Measurements from ENCODE around the gene GGTA1. TPM values are rescaled to one million over a fixed set of nuclear protein-coding genes. Genes with fewer than 3 reads are reported as not detected.

The GGTA1 gene
- total RNA-seq, 1 donor from 2014 or later: not detected

DNA sequence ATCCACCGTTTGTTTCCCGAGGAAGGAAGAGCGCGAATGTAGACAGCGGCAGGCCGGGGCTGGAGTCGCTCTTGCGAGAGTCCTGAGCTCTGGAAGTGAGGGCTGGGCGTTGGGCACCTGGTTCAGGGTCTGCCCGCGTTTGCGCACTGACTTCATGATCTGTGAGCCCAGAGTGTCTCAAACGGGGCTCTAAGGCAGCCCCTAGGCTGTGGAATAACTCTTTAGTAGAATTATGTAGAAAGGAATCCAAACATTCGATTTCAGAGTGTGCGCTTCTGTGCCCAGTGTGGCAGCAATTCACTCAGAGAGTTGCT, 478 bp upstream of the GGTA1 start:
- TF ChIP-seq, protein P1, sequence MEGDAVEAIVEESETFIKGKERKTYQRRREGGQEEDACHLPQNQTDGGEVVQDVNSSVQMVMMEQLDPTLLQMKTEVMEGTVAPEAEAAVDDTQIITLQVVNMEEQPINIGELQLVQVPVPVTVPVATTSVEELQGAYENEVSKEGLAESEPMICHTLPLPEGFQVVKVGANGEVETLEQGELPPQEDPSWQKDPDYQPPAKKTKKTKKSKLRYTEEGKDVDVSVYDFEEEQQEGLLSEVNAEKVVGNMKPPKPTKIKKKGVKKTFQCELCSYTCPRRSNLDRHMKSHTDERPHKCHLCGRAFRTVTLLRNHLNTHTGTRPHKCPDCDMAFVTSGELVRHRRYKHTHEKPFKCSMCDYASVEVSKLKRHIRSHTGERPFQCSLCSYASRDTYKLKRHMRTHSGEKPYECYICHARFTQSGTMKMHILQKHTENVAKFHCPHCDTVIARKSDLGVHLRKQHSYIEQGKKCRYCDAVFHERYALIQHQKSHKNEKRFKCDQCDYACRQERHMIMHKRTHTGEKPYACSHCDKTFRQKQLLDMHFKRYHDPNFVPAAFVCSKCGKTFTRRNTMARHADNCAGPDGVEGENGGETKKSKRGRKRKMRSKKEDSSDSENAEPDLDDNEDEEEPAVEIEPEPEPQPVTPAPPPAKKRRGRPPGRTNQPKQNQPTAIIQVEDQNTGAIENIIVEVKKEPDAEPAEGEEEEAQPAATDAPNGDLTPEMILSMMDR (conservative IDR thresholded peaks at IDR 0.05; ENCODE audit: low read depth, low read length): no peak
- DNase-seq (ENCODE audit: low read depth): no peak
- peak overlapping the region; percentile 43 for H3K4me3 ChIP-seq (ENCODE audit: low read depth, low read length)

DNA sequence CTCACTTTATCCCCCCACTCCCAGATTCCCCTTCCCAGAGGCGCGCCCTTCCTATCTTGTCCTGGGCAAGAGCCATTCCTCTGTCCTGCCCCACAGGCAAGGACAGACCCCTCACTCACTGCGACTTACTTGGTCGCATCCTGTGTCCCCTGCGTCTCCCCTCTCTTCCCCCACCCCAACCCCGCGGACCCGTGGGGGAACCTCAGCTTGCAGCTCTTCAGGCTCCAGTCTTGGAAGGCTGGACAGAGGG, 542 bp downstream of the GGTA1 start:
- DNase-seq (ENCODE audit: low read depth): no peak
- TF ChIP-seq, protein P1 (conservative IDR thresholded peaks at IDR 0.05; ENCODE audit: low read depth, low read length): no peak
- H3K4me3 ChIP-seq (ENCODE audit: low read depth, low read length): peak overlapping the region; percentile 43

DNA sequence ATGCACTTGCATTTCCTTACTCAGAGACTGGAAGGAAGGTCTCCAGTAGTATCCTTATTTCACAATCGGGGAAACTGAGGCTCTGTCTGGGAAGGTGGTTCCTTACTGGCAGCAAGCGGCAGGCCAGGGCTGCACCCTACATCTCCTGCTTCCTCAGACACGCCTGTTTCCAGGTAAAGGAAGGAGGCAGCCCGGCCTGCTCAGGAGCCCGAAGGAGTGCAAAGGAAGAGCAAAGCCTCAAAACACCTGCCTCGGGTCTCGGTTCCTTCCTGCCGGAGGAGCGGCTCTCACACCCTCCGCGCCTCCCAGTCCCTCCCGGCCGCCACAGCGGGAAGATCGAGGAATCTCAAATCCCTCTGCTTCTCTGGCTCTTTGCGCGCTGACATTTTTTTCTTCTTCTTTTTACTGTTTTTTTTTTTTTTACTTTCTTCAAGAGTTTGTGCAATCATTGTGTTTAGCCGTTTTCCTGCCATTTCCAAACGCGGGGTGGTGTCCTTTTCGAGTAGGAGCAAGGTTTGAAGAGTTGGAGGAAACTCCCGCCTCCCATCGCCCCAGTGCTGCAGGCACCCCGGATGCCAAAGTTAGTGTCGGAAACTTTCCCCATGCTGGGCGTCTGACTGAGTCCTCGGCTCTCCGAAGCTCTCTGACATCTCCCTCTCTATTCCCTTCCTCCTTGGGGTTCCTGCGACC, 1.0 kb downstream of the GGTA1 start:
- TF ChIP-seq, protein P1 (conservative IDR thresholded peaks at IDR 0.05; ENCODE audit: low read depth, low read length): peak; percentile 4
- peak overlapping the region; percentile 43 for H3K4me3 ChIP-seq (ENCODE audit: low read depth, low read length)
- DNase-seq (ENCODE audit: low read depth): no peak

DNA sequence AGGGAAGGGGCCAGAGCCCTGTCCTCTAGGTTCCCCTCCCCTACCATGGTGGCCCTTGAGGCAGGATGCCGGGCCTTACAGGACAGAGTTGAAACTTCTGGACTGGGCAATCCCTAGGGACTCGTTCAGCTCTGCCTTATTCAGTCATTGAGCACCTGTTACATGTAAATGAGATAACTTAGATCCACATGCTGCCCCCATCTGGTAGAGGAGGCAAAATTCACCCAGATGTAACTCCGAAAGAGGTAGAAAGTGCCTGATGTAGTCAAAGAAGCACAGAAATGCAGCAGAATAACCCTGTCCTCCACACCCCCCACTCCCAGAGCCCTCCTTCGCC, 1.5 kb downstream of the GGTA1 start:
- peak; percentile 39 for DNase-seq (ENCODE audit: low read depth)
- peak overlapping the region; percentile 30 for H3K4me3 ChIP-seq (ENCODE audit: low read depth, low read length)
- TF ChIP-seq, protein P1 (conservative IDR thresholded peaks at IDR 0.05; ENCODE audit: low read depth, low read length): peak; percentile 76

DNA sequence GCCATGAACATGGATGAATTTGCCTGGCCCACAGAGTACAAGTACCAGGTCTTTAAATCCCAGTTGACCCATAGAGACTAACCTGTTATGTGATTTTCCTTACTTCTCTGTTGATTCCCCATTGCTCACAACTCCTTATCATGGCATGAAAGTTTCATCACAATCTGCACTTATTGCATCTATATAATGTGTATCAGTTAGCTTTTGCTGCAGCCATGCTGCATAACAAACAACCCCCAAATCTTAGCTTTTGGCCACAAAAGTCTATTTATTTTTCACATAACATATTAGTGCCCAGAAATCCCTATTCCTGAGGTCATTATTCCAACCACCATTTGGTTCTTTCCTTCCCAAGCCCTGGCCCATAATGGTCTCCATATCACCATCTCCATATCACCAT, 3.7 kb downstream of the GGTA1 start:
- TF ChIP-seq, protein P1 (conservative IDR thresholded peaks at IDR 0.05; ENCODE audit: low read depth, low read length): no peak
- no peak overlapping the region for H3K4me3 ChIP-seq (ENCODE audit: low read depth, low read length)
- no peak for DNase-seq (ENCODE audit: low read depth)

DNA sequence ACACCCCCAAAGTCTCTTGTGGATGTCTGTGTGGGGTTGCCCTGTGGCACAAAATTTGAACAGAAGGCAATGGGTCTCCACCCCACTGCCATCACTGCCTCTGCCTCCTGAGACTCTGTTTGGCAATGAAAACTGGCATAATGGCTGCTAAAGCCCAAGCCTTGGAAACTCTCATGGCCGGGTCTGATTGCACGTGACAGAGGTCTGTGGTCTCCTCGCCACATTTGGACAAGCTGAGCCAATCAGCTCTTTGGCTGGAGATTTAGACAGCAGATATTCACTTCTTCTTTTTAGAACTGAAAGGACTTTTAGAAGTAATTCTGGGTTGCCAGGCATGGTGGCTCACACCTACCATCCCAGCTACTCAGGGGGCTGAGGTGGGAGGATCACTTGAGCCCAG, 5.5 kb downstream of the GGTA1 start:
- DNase-seq (ENCODE audit: low read depth): no peak
- H3K4me3 ChIP-seq (ENCODE audit: low read depth, low read length): no peak overlapping the region
- TF ChIP-seq, protein P1 (conservative IDR thresholded peaks at IDR 0.05; ENCODE audit: low read depth, low read length): no peak

DNA sequence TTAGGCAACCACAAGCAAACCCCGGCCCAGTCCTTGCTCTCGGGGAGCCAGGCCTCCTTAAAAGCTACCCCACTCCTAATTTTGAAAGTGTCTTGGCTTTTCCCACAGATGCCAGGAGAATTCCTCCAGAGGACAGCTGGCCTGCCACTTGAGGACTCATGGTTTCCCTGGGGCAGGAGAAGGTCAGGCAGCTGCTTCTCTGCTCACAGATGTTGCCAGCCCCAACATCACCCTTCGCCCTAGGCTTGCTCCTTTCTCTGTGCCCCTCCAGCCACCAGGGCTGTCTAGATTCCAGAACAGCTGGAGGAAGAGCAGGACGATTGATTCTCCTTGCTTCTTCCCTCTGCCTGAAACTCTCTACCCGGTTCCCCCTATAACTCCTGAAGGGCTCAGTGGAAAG, 8.5 kb downstream of the GGTA1 start:
- DNase-seq (ENCODE audit: low read depth): no peak
- no peak overlapping the region for H3K4me3 ChIP-seq (ENCODE audit: low read depth, low read length)
- TF ChIP-seq, protein P1 (conservative IDR thresholded peaks at IDR 0.05; ENCODE audit: low read depth, low read length): no peak

All from epithelial cell of proximal tubule (primary cell).